LNCaP clone FGC (cell line): ENCODE data around the gene HGS.
A peak's percentile ranks its signal among the peaks of the same experiment; 100 is the strongest.

Source experiments
- DNase-seq: peaks from one replicate; pipeline ENCODE4 v3.0.0-alpha.2; 2011; ENCODE audit warnings: low read depth
- H3K4me3 ChIP-seq: 2 replicates; pipeline ENCODE4 v1.5.1; 2011; ENCODE audit warnings: mild to moderate bottlenecking, low read depth, low read length, control low read depth
- CTCF ChIP-seq: IDR thresholded peaks from 2 replicates; pipeline ENCODE4 v1.5.1; 2012; ENCODE audit warnings: mild to moderate bottlenecking; ENCODE audit not compliant: control insufficient read depth, insufficient read depth; ENCODE audit errors: extremely low read depth

The HGS gene

GRCh38 chr17:81696218-81696941, 12.6 kb downstream of the HGS start:
- no peak for TF ChIP-seq CTCF
- no peak overlapping the region for H3K4me3 ChIP-seq
- no peak for DNase-seq

- DNase-seq: no peak
- H3K4me3 ChIP-seq: no peak overlapping the region
- no peak for TF ChIP-seq CTCF
These were observed 13.6 kb downstream of the HGS start for GRCh38 chr17:81697261-81698044.

- no peak for DNase-seq
- no peak for TF ChIP-seq CTCF
- no peak overlapping the region for H3K4me3 ChIP-seq
These were observed 16.8 kb downstream of the HGS start for GRCh38 chr17:81700353-81701287.

GRCh38 chr17:81701288-81702071, 17.7 kb downstream of the HGS start:
- no peak for DNase-seq

GRCh38 chr17:81702934-81703746, 19.3 kb downstream of the HGS start, which contains the start of gene MRPL12:
TSS of gene MRPL12 (plus strand) at chr17:81703367. CDS start at chr17:81703502, 135 bp downstream.
- TF ChIP-seq CTCF: 0 out of 2 replicates have a peak, but pooled peaks have one; percentile 4
- peak within 1 kb of the TSS; percentile 97 for H3K4me3 ChIP-seq
- DNase-seq: peak; percentile 61

More at GRCh38 chr17:81701288-81702071, 17.7 kb downstream of the HGS start:
- no peak for TF ChIP-seq CTCF
- H3K4me3 ChIP-seq: peak overlapping the region; percentile 97
